Stimulated activated CD4-positive, alpha-beta T cell treated with anti-CD3 and anti-CD28 coated beads, Interleukin-12 subunit alpha, Interleukin-12 subunit beta, amount 100 ng/mL, for 24 hours (primary cell): Measurements from ENCODE around the gene R3HDM2.

ENCODE experiments used
- DNase-seq, 2 experiments: peaks; one replicate each; pipeline ENCODE4 v3.0.0-alpha.2; 2020; ENCODE audit warnings: low read depth in 2 of 2

Gene R3HDM2

DNA sequence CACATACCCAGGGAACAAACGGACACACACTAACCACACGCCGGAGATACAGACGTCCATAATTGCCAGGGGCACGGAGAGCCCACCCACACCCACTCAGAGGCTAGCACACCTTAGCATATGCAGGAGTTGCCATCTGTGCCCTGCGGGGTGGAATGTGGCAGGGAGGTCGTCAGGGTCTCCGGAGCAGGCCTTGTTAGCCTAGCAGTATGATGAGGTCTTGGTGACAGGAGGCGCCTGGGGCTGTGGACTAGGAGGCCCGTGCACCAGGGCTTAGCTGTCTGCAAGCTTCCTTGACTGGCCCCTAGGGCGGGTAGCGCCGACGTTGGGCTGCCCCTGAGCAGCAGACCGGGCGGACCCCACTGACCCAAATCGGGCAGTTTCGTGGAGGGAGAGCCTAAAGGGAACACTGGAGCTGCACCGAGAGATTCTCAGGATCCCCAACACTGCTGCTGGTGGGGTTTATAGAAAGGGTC is 189.9 kb downstream of the R3HDM2 start:
- DNase-seq: no peak

DNA sequence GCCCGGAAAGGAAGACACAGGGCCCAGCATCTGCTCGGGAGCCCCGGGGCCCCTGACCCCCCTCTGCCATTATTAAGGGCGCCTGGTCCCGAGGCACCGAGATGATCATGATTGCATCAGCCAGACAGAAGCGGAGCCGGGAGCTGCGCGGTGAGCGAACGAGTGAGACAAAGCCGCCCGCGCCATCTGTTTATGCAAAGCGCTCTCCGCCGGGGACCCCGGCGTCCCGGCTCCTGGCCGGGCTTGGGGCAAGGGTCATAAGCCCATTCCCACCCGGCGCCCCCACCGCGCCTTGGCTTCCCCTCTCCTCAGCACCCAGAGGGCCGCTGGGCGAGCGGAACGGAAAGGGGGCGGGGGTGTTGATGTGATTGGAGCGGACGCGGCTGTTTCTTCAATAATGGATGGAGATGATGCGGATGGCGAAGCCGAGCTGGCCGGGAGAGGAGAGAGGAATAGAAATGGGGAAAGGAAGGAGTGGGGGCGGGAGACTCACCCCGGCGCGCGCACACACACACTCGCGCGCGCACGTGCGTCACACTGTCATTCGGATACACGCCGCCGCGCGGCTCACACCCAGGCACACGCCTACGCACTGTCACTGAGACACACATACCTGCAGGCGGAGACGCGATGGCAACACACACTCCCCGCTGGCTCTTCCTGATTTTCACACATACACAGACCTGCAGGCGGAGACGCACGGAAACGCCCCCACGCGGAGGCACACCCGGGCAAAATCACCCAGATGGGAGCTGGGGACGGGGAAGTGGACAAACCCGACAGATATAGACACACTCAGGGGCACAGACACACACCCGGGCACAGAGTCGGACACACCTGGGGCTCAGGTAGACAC is 190.5 kb downstream of the R3HDM2 start:
- DNase-seq: peak in 1 of 2 experiments; percentile 65

DNA sequence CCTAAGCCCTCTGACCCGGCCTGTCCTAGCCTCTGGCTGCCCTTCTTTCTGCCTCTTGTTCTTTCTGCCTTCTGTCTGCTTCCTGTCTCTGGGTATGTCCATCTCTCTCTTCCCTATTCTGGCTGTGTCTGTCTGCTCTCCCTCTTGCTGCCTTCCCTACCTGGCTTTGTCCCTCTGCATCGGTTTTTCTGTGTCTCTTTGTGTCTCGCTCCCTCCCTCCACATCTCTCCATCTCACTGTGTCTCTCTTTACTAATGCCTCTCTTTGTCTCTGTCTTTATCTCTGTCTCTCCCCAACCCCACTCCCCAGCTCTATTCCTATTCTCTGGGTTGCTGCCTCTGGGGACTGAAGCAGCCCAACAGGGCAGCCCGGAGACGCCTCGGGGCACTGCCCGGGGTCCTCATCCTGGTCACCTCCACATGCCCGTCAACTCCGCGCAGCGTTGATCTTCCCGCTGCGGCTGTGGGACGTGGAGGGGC is 191.2 kb downstream of the R3HDM2 start:
- DNase-seq: no peak

DNA sequence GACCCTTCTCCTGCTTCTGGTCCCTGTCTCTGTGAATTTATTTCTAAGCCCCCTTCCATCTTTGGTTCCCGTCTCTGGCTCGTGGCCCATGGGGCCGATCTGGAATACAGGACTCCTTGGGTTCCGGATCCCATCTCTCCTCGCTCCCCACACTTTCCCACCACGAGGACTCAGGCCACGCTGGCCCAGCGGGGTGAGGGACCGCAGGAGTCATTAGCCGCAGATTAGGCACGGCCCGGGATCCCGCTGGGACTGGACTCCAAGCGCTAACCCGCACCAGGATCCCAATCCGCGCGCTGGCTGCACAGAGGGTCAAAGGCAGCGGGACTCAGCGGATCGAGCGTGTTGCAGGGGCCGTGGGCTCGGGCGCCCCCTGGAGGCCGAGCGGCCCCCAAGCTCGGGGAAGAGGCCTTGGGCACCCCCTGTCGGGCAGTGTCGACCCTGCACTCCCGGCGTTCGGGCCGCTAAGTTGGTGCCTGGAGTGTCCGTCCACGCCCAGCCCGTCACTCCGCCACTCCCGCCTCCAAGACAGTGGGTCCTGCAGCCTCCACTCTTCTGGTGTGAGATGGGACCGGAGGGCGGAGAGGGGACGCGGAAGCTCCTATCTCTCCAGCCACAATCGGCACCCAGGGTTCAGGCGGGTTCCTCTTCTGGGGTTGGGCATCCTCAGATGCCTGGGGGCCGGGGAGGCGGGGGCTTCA is 191.8 kb downstream of the R3HDM2 start:
- peak; percentile 66 to 88 for DNase-seq

DNA sequence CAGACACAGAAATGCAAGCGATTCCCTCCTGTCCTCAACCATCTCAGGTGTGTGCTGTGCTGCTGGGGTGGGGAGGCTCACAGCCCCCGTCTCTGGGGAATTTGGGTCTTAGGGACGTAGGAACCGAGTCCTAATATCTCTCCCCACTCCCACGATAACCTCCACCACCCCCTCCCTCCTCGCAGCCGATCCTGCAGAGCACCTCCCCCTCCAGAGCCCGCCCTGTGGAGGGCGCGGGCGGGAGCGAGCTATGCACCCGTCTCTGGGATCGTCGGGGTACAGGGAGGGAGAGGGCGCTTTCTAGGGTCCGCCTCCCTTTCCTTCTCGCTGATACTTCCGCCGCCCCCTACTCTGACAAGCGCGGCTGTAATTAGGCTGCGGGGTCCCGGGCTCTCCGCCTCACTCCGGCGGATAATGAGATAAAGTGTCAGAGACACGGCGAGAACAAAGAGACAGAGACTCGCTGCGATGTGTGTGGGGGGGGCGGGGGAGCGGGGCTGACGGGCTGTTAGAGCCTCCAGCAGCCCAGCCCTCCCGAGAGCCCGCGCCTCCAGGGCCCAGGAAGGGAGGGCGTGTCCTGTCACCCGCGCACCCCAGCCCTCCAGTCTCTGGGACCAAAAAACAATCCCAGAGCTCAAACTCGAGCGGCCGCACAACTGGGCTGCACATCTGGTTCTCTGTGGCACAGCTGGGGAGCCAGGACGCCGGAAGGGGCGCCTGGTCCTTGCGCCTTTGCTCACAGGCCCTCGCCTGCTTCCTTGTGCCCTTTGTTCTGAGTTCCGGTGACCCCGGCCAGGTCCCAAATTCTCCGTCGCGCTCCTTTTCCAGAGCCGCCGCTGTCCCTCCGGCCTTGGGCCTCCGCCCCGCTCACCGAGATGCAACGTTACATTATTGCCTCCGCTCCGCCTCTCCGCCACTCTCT is 192.7 kb downstream of the R3HDM2 start:
- no peak for DNase-seq

DNA sequence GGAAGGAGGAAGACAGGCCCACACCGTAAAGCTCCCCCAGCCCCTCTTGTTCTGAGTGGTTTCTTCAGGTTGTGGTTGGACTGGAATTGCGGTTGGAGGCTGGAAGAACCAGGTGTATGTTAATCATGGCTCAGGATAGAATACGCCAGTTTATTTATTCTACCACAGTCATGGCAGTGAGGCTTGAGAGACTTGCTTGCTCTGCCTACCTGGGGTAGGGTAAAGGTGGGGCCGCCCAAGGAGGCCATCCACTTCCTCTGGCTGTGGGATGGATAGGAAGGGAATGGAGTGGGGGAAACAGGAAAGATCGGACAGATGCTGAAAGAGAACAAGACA is 193.3 kb downstream of the R3HDM2 start:
- no peak for DNase-seq

DNA sequence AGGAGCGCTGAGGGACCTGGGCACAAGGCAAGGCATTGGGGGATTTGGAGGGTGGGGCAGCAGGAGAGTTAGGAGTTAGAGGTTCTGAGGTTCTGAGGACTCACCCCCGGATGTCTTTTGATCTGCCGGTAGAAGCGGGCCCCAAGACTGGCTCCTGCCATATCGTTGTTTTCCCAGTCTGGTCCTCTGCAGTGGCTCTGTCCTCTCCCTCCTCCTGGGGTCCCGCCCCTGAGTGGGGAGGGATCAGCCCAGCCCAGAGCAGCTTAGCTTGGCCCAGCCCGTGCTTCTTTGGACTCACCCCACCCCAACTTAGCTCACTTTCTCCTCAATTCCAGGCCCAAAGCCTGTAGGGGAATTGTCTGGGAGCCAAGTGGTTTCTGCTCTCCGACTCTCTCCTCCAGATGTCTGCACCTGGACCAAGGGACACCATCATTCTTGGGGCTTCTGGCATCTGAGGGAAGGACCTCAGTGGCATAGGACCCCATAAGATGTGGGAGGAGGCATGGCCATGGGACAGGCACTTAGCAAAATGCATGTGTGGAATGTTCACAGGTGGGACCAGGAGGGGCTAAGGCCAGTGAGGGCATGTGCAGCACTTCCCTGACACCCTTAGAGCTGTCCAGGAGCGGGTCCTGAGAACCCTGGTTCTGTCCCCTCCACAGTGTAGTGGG is 193.8 kb downstream of the R3HDM2 start:
- DNase-seq: no peak

DNA sequence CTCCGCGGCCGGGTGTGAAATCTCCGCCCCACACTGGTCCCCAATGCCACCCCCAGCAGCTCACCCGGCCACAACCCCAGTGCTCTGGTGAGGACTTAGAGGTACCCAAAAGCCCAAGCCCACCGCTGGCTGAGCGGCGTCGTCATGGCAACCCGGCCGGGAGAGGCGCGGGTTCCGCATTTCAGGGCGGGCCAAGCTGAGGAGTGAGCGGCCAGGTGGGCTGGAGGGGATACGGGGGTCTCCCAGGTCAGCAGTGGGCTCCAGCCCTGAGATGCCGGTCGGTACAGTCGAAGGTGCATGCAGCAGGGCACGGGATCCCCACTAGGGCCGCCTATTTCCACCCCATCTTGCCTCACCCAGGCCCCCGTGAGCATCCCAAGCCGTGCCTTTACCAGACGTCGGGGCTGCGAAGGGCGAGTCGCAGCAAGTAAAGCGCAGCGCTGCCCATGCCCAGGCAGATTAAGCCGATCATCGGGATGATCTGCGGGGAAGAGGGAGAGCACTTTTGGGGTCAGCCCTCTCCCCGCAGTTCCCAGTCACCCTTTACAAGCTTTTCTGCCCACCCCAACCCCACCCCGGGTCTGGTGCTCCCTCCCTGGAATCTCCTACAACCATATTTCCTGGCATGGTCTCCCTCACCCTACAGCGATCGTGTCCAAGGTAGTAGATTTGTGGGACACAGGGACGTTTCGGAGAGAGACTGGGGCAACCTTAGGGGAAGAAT is 194.5 kb downstream of the R3HDM2 start:
- DNase-seq: no peak

DNA sequence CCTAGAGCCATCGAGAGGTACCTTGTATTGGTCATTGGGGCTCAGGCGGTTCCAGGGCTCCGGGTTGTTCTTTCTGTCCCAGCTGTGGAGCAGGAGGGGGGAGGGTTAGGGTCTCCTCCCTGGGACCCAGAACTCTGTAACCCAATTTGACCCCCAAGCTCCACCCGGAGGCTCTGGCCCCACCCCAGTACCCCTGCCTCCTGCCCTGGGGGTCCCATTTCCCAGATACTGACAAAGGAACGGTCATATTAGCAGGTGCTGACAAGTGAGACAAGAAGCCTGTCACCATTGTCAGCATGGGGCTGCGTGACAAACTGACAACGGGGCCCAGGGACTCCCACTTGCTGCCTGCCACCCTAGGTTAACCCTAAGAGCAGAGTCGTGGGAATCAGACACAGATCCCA is 195.1 kb downstream of the R3HDM2 start:
- DNase-seq: no peak

DNA sequence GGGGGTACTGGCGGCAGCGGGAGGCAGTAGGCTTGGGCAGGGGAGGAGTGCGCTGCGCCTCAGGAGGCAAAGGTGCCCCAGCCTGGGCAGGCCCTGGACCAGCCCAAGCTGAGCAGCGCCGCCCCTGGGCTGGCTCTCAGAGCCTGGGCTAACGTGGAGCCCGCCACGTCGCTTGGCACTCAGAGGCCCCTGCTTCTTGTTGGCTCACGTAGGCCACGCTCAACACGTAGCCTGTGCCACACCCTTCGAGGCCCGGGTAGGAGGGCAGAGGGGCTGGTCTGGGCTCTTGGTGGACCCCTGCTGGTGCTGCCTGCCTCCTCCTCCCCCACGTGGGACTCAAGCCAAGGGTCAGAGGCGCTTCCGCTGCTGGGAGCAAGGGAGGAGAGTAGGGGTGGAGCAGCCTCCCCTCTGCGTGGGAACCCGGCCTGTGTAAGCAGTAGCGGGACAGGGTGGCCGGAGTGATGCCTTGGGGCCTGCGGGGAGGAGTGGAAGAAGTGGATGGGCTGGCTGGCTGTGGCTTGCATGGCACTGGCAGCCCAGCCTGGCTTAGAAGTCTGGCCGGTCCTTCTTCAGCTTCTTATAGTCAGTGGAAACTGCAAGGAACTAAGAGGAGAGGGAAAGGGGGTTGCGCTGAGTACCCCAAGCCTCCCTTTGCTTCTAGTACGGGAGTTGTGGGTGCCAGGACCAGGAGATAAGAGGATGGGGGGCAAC is 195.7 kb downstream of the R3HDM2 start:
- DNase-seq: no peak

DNA sequence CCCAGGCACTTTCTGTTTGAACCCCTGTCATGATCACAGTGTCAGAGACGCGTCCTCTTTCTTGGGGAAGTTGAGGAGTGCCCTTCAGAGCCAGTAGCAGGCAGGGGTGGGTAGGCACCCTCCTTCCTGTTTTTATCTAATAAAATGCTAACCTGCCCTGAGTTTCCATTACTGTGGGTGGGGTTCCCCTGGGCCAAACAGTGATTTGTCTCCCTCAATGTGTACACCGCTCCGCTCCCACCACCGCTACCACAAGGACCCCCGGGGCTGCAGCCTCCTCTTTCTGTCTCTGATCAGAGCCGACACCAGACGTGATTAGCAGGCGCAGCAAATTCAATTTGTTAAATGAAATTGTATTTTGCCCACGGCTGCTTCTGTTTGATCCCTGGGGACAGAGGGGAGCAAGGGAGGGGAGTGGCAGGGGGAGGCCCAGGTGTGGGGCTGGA is 196.2 kb downstream of the R3HDM2 start:
- DNase-seq: no peak

DNA sequence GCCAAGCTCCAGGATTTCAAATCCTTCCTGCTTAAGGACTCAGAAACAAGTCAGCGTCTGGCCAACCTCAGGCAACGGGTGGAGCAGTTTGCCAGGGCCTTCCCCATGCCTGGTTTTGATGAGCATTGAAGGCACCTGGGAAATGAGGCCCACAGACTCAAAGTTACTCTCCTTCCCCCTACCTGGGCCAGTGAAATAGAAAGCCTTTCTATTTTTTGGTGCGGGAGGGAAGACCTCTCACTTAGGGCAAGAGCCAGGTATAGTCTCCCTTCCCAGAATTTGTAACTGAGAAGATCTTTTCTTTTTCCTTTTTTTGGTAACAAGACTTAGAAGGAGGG is 196.6 kb downstream of the R3HDM2 start:
- DNase-seq: no peak

DNA sequence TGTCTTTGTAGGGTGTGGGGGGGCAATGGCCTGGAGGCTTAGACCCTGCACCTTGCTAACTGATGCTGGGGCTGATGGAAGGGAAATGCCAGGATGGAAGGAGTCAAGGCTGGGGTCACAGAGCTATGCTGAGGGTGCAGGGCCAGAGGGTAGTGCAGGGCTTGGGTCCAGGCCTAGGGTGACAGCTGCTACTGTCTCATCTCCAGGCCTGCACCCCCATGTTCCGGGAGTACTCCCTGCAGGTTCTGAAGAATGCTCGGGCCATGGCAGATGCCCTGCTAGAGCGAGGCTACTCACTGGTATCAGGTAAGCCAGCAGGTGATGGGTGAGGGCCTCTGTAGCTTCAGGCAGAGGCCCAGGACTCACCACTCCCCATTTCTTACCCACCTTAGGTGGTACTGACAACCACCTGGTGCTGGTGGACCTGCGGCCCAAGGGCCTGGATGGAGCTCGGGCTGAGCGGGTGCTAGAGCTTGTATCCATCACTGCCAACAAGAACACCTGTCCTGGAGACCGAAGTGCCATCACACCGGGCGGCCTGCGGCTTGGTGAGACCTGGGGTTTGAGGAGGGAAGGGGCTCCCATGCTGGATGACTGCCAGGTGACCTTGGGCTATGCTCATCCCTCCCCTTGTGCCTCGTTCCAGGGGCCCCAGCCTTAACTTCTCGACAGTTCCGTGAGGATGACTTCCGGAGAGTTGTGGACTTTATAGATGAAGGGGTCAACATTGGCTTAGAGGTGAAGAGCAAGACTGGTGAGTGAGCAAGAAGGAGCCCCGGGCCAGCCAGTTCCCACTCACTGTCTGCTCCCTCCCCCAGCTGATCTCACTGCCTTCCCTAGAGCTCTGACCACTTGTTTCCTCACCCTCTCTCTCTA is 197.2 kb downstream of the R3HDM2 start:
- DNase-seq: no peak

DNA sequence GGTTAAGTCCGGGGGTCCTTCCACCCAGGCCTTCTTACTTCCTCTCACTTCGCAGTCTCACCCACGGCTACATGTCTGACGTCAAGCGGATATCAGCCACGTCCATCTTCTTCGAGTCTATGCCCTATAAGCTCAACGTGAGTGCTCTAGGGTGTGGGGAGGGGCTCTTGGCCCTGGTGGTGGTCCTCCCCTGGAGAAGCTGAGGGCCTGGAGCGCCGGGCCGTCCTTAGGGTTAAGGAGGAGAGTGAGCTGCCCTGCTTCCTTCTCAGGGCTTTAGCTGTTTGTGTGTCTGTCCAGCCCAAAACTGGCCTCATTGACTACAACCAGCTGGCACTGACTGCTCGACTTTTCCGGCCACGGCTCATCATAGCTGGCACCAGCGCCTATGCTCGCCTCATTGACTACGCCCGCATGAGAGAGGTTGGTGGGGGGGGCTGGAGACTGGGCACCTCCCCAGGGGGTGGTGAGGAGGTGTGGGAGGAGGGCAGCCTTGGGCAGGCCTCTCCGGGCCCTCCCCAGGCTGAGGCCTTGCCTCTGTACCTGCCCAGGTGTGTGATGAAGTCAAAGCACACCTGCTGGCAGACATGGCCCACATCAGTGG is 198.6 kb downstream of the R3HDM2 start:
- no peak for DNase-seq

DNA sequence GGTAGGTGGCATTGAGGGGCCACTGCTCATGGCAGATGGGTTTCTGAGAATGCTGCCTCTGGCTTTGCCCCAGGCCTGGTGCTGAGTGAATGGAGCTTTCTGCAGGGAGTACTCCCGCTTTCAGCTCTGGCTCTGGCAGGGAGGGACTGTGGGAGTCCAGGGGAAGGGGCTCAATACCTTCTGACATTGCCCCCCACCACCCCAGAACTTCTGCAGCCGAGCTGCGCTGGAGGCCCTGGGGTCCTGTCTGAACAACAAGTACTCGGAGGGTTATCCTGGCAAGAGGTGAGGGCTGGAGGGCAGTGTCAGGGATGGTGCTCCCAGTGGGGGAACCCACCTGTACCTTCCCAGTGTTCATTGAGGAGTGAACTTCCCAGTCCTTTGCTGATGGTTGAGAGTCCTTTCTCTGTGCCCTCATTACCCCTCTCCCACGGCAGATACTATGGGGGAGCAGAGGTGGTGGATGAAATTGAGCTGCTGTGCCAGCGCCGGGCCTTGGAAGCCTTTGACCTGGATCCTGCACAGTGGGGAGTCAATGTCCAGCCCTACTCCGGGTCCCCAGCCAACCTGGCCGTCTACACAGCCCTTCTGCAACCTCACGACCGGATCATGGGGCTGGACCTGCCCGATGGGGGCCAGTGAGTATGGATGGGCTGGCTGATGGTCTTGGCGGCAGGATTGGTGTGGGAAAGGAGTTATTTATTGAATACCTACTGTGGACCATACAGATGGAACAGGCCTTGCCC is 199.4 kb downstream of the R3HDM2 start:
- DNase-seq: no peak

DNA sequence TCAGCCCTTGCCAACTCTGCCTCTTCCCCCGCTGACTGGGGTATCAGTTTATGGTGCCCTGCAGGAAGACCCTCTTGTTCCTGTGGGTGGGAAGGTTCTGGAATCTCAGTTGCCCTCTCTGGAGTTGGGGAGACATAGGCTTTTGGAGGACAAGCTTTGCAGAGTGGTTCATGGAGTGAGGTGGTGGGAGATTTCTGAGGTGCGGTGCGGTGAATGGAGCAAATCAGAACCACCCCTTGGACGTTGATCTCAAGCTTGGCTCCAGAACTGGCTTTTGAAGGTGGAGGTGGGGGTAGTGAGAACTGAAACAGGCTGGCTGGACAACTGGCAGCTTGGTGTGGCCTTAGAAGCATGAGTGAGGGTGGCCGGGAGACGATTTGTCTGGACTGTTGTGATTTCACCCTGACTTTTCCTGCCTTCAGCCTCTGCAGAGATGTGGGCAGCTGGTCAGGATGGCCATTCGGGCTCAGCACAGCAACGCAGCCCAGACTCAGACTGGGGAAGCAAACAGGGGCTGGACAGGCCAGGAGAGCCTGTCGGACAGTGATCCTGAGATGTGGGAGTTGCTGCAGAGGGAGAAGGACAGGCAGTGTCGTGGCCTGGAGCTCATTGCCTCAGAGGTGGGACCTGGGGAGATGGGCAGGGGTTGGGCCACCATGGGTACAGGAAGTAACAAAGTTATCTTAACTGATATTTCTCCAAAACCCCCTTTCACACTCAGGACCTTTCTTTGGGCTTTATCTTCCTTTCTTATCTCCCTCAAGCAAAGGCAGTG is 200.3 kb downstream of the R3HDM2 start:
- DNase-seq: no peak
